ENCODE data around the gene MPEG1. TPM values are rescaled to one million over a fixed set of nuclear protein-coding genes. Genes with fewer than 3 reads are reported as not detected.

MPEG1 gene
- total RNA-seq, 1 experiment from 2014 or later, result not detected

- H3K9ac ChIP-seq (ENCODE audit: low read length), result no peak overlapping the region
- no peak overlapping the region for H3K4me2 ChIP-seq (ENCODE audit: low read length)
- BruUV-seq (replicated peaks), result no TSS peak
- no peak overlapping the region for H2AFZ ChIP-seq (ENCODE audit: low read length)
- no peaks in the 10 kb centered on the region for H3F3A ChIP-seq (ENCODE audit: low read length, unreplicated experiment)
- no peak overlapping the region for H3K4me3 ChIP-seq (ENCODE audit: low read length)
- ChIA-PET POLR2A (ENCODE audit: unreplicated experiment) (no interaction called here), CTCF (interaction anchor here (2.0 kb wide), 1 partner anchor 13 kb away, joined by 23 read pairs; the partner anchor contains the start of gene DTX4)
- no peak overlapping the region for H3K27ac ChIP-seq (ENCODE audit: low read length)
- no peaks in the 10 kb centered on the region for H3K27me3 ChIP-seq (ENCODE audit: low read length)
- no peaks in the 10 kb centered on the region for H3K9me2 ChIP-seq (replicated peaks; ENCODE audit: low read length)
- peaks cover 40% of the 10 kb centered on the region for H3K4me1 ChIP-seq (ENCODE audit: insufficient read depth, low read length)
- ATAC-seq (no peak), DNase-seq (no peak)
- H3K9me3 ChIP-seq (ENCODE audit: low read length), result no peaks in the 10 kb centered on the region
- H4K20me1 ChIP-seq (ENCODE audit: low read length), result no peaks in the 10 kb centered on the region
- H3K36me3 ChIP-seq (ENCODE audit: low read depth, low read length), result no peaks in the 10 kb centered on the region
- H3K79me2 ChIP-seq (ENCODE audit: low read length), result no peaks in the 10 kb centered on the region
- intact Hi-C loops (cut with micrococcal nuclease), result no loop called here
- TF ChIP-seq, protein P1, sequence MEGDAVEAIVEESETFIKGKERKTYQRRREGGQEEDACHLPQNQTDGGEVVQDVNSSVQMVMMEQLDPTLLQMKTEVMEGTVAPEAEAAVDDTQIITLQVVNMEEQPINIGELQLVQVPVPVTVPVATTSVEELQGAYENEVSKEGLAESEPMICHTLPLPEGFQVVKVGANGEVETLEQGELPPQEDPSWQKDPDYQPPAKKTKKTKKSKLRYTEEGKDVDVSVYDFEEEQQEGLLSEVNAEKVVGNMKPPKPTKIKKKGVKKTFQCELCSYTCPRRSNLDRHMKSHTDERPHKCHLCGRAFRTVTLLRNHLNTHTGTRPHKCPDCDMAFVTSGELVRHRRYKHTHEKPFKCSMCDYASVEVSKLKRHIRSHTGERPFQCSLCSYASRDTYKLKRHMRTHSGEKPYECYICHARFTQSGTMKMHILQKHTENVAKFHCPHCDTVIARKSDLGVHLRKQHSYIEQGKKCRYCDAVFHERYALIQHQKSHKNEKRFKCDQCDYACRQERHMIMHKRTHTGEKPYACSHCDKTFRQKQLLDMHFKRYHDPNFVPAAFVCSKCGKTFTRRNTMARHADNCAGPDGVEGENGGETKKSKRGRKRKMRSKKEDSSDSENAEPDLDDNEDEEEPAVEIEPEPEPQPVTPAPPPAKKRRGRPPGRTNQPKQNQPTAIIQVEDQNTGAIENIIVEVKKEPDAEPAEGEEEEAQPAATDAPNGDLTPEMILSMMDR (conservative IDR thresholded peaks at IDR 0.05; ENCODE audit: low read depth, low read length), result no peak
- no peak for TF ChIP-seq EZH2phosphoT487 (IDR thresholded peaks at IDR 0.05; ENCODE audit: borderline replicate concordance, low read length)
- no peak for TF ChIP-seq EZH2 (IDR thresholded peaks at IDR 0.05; ENCODE audit: low read length, unreplicated experiment)
Measured at GRCh38 chr11:59184691-59185339, 27.9 kb downstream of the MPEG1 start.

GRCh38 chr11:59183771-59184170, 29.0 kb downstream of the MPEG1 start:
- TF ChIP-seq, protein P1 (conservative IDR thresholded peaks at IDR 0.05; ENCODE audit: low read depth, low read length), result no peak
- no peak for TF ChIP-seq EZH2phosphoT487 (IDR thresholded peaks at IDR 0.05; ENCODE audit: borderline replicate concordance, low read length)
- no peak for TF ChIP-seq EZH2 (IDR thresholded peaks at IDR 0.05; ENCODE audit: low read length, unreplicated experiment)
- Histone ChIP-seq H3K9me3 (ENCODE audit: low read length) (no peaks in the 10 kb centered on the region), H3K36me3 (ENCODE audit: low read depth, low read length) (no peaks in the 10 kb centered on the region), H3K27ac (ENCODE audit: low read length) (no peak overlapping the region), H3K27me3 (ENCODE audit: low read length) (no peaks in the 10 kb centered on the region), H3K4me3 (ENCODE audit: low read length) (no peak overlapping the region), H3K4me2 (ENCODE audit: low read length) (no peak overlapping the region), H4K20me1 (ENCODE audit: low read length) (no peaks in the 10 kb centered on the region), H3K9ac (ENCODE audit: low read length) (no peak overlapping the region), H3F3A (ENCODE audit: low read length, unreplicated experiment) (no peaks in the 10 kb centered on the region), H3K4me1 (ENCODE audit: insufficient read depth, low read length) (peaks cover 31% of the 10 kb centered on the region), H2AFZ (ENCODE audit: low read length) (no peak overlapping the region), H3K9me2 (replicated peaks; ENCODE audit: low read length) (no peaks in the 10 kb centered on the region), H3K79me2 (ENCODE audit: low read length) (no peaks in the 10 kb centered on the region)
- ATAC-seq, result no peak
- intact Hi-C loops (cut with micrococcal nuclease), result no loop called here
- ChIA-PET POLR2A (ENCODE audit: unreplicated experiment) (no interaction called here), CTCF (no interaction called here)
- no peak for DNase-seq
- BruUV-seq (replicated peaks), result no TSS peak

DNA sequence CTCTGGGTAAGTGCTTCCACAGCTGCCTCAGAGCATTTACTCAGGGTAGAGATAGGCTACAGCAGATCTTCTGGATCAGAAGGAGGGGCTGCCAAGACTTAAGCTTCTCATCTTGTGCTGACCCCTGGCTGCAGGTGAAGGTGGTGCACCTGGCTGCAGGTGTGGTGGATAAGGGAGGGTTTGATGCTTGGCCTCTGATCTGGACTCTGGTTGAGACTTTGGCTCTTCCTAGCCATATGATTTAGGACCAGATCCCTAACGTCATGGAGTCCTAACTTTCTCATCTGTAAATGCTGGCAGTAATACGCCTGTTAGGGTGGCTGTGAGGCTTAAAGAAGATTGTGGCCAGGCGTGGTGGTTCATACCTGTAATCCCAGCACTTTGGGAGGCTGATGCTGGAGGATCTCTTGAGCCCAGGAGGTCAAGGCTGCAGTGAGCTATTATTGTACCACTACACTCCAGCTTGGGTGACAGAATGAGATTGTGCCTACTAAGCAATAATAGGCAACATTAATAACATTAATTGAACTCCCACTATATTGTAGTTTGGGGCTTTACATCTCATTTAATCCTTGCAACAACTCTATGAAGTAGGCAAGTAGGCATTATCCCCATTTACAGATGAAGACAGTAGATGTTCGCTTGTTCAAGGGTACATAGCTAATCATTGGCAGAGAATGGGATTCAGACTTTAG, 30.1 kb downstream of the MPEG1 start:
- intact Hi-C loops (cut with micrococcal nuclease), result no loop called here
- H3F3A ChIP-seq (ENCODE audit: low read length, unreplicated experiment), result no peaks in the 10 kb centered on the region
- peaks cover 31% of the 10 kb centered on the region for H3K4me1 ChIP-seq (ENCODE audit: insufficient read depth, low read length)
- ATAC-seq (no peak), DNase-seq (peak; percentile 52)
- H2AFZ ChIP-seq (ENCODE audit: low read length), result no peak overlapping the region
- no peaks in the 10 kb centered on the region for H3K9me3 ChIP-seq (ENCODE audit: low read length)
- CTCF ChIA-PET, result interaction anchor here (1.0 kb wide), 1 partner anchor 11 kb away, joined by 7 read pairs; the partner anchor contains the start of gene DTX4
- no peaks in the 10 kb centered on the region for H3K79me2 ChIP-seq (ENCODE audit: low read length)
- TF ChIP-seq EZH2 (IDR thresholded peaks at IDR 0.05; ENCODE audit: low read length, unreplicated experiment) (no peak), EZH2phosphoT487 (IDR thresholded peaks at IDR 0.05; ENCODE audit: borderline replicate concordance, low read length) (no peak)
- TF ChIP-seq, protein P1 (conservative IDR thresholded peaks at IDR 0.05; ENCODE audit: low read depth, low read length), result peak; percentile 67
- no peaks in the 10 kb centered on the region for H4K20me1 ChIP-seq (ENCODE audit: low read length)
- no peaks in the 10 kb centered on the region for H3K9me2 ChIP-seq (replicated peaks; ENCODE audit: low read length)
- no peak overlapping the region for H3K4me2 ChIP-seq (ENCODE audit: low read length)
- H3K27ac ChIP-seq (ENCODE audit: low read length), result no peak overlapping the region
- no peak overlapping the region for H3K4me3 ChIP-seq (ENCODE audit: low read length)
- H3K36me3 ChIP-seq (ENCODE audit: low read depth, low read length), result no peaks in the 10 kb centered on the region
- BruUV-seq (replicated peaks), result no TSS peak
- POLR2A ChIA-PET (ENCODE audit: unreplicated experiment), result no interaction called here
- no peaks in the 10 kb centered on the region for H3K27me3 ChIP-seq (ENCODE audit: low read length)
- no peak overlapping the region for H3K9ac ChIP-seq (ENCODE audit: low read length)

Data from PC-3 (cell line).